ENCODE measurements around the gene CCDC200. TPM values are rescaled to one million over a fixed set of nuclear protein-coding genes. Genes with fewer than 3 reads are reported as not detected.
"Not testable (repeated sequence)": the region's sequence is repeated elsewhere in the genome, so short reads cannot be mapped to it uniquely, and the experiment has no call there.

Gene CCDC200
- not detected for total RNA-seq
- long read RNA-seq, result 0 reads

DNA sequence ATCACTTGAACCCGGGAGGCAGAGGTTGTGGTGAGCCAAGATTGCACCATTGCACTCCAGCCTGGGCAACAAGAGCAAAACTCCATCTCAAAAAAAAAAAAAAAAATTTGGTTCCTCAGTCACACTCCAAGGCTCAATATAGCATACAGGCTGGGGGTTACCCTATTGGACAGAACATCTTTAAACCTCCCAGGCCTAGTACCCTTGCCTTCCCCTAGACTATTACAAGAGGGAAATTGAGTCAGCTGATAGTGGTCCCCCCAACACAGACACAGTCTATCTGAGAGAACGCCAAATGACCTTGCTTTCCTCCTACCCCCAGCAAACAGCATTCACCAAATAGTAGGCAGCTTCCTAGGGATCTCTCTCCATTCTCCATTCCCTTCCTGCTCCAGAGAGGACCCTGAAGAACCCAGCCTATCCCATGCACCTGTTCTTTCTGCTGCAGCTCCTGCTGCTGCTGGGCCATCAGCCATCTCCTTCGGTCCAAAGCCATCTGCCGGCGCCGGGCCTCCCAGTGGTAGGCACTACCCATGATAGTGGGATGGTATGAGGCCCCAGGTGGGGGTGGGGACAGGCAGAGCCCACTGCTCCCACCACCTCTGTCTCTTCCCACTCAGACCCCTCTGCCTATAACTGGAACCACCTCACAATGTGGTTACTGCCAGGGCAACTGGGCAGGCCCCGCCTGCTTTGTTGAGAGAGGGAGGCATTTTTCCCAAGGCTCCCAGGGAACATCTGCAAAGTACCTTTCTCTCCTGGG, at the start of gene CCDC200:
TSS of gene CCDC200 (minus strand) at position 604 of the 763 bp plus-strand sequence. CDS start at position 535, 69 bp downstream.
- DNase-seq (ENCODE audit: missing footprints); intact Hi-C loops (cut with DNase I): not testable (repeated sequence)
- peak; percentile 26 for ATAC-seq

- intact Hi-C loops (cut with DNase I); ATAC-seq; DNase-seq (ENCODE audit: missing footprints): not testable (repeated sequence)
These were observed 44.5 kb upstream of the CCDC200 start for GRCh38 chr17:43272914-43273313.

- ATAC-seq; DNase-seq (ENCODE audit: missing footprints); intact Hi-C loops (cut with DNase I): not testable (repeated sequence)
These were observed 44.1 kb upstream of the CCDC200 start for GRCh38 chr17:43272483-43272882.

- intact Hi-C loops (cut with DNase I); ATAC-seq; DNase-seq (ENCODE audit: missing footprints): not testable (repeated sequence)
These were observed 42.4 kb upstream of the CCDC200 start for GRCh38 chr17:43270552-43271504.

GRCh38 chr17:43246456-43246855, 18.0 kb upstream of the CCDC200 start:
- ATAC-seq; intact Hi-C loops (cut with DNase I); DNase-seq (ENCODE audit: missing footprints): not testable (repeated sequence)

- DNase-seq (ENCODE audit: missing footprints); ATAC-seq; intact Hi-C loops (cut with DNase I): not testable (repeated sequence)
These were observed 12.4 kb upstream of the CCDC200 start for GRCh38 chr17:43240596-43241352.

- intact Hi-C loops (cut with DNase I), result not testable (repeated sequence)
These were observed 11.2 kb upstream of the CCDC200 start for GRCh38 chr17:43239597-43239996.

GRCh38 chr17:43233877-43234276, 5.5 kb upstream of the CCDC200 start, which contains the start of gene RNU2-1:
TSS of gene RNU2-1 (minus strand) at chr17:43233977.
- ATAC-seq; DNase-seq (ENCODE audit: missing footprints); intact Hi-C loops (cut with DNase I): not testable (repeated sequence)

More at GRCh38 chr17:43239597-43239996, 11.2 kb upstream of the CCDC200 start:
- not testable (repeated sequence) for ATAC-seq; DNase-seq (ENCODE audit: missing footprints)

- DNase-seq (ENCODE audit: missing footprints); ATAC-seq; intact Hi-C loops (cut with DNase I): not testable (repeated sequence)
These were observed 4.8 kb upstream of the CCDC200 start for GRCh38 chr17:43233263-43233662.

- ATAC-seq; DNase-seq (ENCODE audit: missing footprints); intact Hi-C loops (cut with DNase I): not testable (repeated sequence)
These were observed 3.7 kb upstream of the CCDC200 start for GRCh38 chr17:43232021-43232699.

- ATAC-seq; intact Hi-C loops (cut with DNase I); DNase-seq (ENCODE audit: missing footprints): not testable (repeated sequence)
These were observed 3.0 kb upstream of the CCDC200 start for GRCh38 chr17:43231205-43232020.

- intact Hi-C loops (cut with DNase I), result no loop called here
- no peak for ATAC-seq
- no peak for DNase-seq (ENCODE audit: missing footprints)
These were observed 2.0 kb downstream of the CCDC200 start for GRCh38 chr17:43226393-43226792.

DNA sequence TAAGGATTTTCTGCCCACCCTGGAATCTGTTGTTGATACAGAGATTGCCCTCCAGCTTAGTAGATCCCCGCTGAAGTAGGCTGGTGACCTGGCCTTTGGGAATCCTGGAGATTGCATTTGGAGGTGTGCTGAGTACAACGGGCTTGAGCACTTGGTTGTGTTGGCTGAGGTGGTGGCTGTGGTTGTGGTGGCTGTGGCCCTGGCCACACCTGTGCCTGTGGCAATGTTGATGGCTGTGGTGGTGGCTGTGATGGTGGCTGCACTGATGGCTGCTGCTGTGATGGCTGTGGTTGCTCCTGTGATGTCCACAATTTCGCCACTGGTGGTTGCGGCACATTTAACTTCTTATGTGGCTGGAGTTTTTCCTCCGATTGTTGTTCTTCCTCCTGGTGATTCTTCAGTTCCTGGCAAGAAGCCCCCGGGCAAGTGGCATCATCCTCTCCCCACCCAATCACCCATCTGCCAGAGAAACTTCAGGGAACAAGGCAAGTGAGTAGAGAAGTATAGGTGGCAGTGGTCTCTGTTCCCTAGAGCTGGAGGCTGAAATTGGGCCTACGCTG, 4.2 kb downstream of the CCDC200 start:
- ATAC-seq (no peak), DNase-seq (ENCODE audit: missing footprints) (no peak)
- intact Hi-C loops (cut with DNase I), result no loop called here

DNA sequence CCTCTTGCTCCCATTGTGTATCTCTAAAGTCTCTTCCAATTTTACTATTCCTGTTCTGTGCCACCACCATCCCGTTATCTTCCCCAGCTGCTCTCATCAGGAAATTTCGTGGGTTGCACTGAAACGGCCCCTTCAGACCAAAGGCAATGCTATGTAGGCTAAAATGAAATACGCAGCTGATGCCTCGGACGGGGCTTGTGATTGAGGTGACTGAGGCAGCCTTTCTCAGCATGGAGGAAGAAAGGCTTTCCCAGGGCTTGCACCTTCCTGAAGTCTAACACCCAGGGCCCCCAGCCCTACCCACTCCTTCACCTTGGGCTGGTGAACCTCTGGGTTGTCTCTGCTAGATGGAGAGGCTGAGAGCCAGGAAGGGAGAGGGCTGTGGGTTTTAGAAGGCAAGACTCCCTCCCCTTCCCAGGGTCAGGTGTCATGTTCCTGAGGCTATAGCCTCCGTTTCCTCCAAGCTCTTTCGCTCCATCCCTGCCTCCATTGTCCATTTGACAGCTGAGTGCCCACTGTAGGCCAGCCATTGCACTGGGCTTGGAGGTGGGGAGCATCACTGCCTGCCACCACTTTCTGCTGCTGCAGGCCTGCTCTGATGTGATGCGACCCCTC, 7.8 kb downstream of the CCDC200 start:
- intact Hi-C loops (cut with DNase I), result no loop called here
- DNase-seq (ENCODE audit: missing footprints) (no peak), ATAC-seq (no peak)

GRCh38 chr17:43219746-43220380, 8.6 kb downstream of the CCDC200 start:
- ATAC-seq (no peak), DNase-seq (ENCODE audit: missing footprints) (no peak)
- intact Hi-C loops (cut with DNase I), result loop anchor here (10.0 kb wide), 1 partner anchor 95 kb away; no protein-coding TSS in a partner anchor

DNA sequence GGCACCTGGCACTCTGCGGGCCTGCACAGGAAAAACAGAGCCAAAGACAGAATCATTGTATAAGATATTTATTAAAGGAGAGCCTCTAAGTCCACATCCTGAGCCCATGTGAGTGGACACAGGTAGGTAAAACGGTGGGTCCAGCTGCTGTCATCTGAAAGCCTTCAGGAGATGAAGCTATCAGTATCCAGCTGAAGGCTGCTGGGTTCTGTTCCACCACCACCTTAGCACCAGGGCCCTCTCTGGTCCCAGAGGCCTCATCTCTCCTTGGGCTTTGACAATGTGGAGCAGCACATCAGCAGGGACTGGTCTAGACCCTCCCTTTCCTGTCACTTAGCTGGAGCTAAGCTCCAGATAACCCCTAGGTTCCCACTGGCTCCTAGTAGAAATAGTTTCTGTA, 9.4 kb downstream of the CCDC200 start:
- DNase-seq (ENCODE audit: missing footprints), result no peak
- ATAC-seq, result no peak
- intact Hi-C loops (cut with DNase I), result loop anchor here (10.0 kb wide), 1 partner anchor 96 kb away; no protein-coding TSS in a partner anchor
